ENCODE data around the gene RINL. TPM values are rescaled to one million over a fixed set of nuclear protein-coding genes. Genes with fewer than 3 reads are reported as not detected.

RINL gene
- total and polyA plus RNA-seq, 2 of the 4 experiments (the other 2 are of a cell fraction), result 0.72 to 1.9 TPM

- dilution Hi-C loops (cut with HindIII; ENCODE audit: low sequenced_read_pairs, unreplicated experiment), result no loop called here
- peaks cover 15% of the 10 kb centered on the region for H3K4me1 ChIP-seq (ENCODE audit: control insufficient read depth, insufficient read depth, low read length)
- peak overlapping the region; percentile 71 for H3K9ac ChIP-seq (ENCODE audit: low read depth, low read length)
- H4K8ac ChIP-seq (ENCODE audit: low read depth in 2 of 2, low read length in 2 of 2), result peak overlapping the region; percentile 51 to 94
- H2BK5ac ChIP-seq (ENCODE audit: low read depth, low read length, poor library complexity, severe bottlenecking), result peak overlapping the region; percentile 85
- peak overlapping the region; percentile 86 for H3K4me2 ChIP-seq (ENCODE audit: low read depth, low read length)
- no peak overlapping the region for H2BK20ac ChIP-seq (ENCODE audit: low read depth, low read length)
- peak overlapping the region; percentile 3; the same call in 1 of the 3 replicates for H2BK15ac ChIP-seq (ENCODE audit: low read depth, low read length)
- H2AK5ac ChIP-seq (ENCODE audit: low read depth, low read length), result peak overlapping the region; percentile 99
- H3K4ac ChIP-seq (ENCODE audit: low read depth, low read length), result peak overlapping the region; percentile 84
- H2AFZ ChIP-seq (replicated peaks; ENCODE audit: low read length, poor library complexity), result peak overlapping the region; percentile 94
- peak overlapping the region; percentile 96 for H2AK9ac ChIP-seq (replicated peaks; ENCODE audit: low read depth, low read length, poor library complexity)
- DNase-seq (no peak), ATAC-seq (ENCODE audit: low read depth) (no peak)
- H3K56ac ChIP-seq (ENCODE audit: extremely low read depth, insufficient read depth, low read length), result peak overlapping the region; percentile 74
- peak overlapping the region; percentile 52 for H4K5ac ChIP-seq (ENCODE audit: low read depth, low read length)
- peak overlapping the region; percentile 77 for H2BK120ac ChIP-seq (ENCODE audit: low read depth, low read length)
- H3K14ac ChIP-seq (replicated peaks; ENCODE audit: low read depth, low read length), result peak overlapping the region; percentile 77
- H3K27ac ChIP-seq (ENCODE audit: insufficient read depth, low read length), result peak overlapping the region; percentile 71
- TF ChIP-seq MXI1 (IDR thresholded peaks at IDR 0.05; ENCODE audit: borderline replicate concordance, low read depth, low read length), result no peak
- no peak for TF ChIP-seq CHD1 (IDR thresholded peaks at IDR 0.05; ENCODE audit: low read depth, low read length)
- no peak for TF ChIP-seq RAD21 (IDR thresholded peaks at IDR 0.05; ENCODE audit: low read length)
- H3K23ac ChIP-seq (ENCODE audit: low read depth, low read length), result peak overlapping the region; percentile 84
- BruUV-seq (replicated peaks), result no TSS peak
- peaks cover 30% of the 10 kb centered on the region for H4K20me1 ChIP-seq (ENCODE audit: insufficient read depth, low read length)
- intact Hi-C loops (cut with micrococcal nuclease), result loop anchor here (1.0 kb wide), 2 partner anchors 48 to 79 kb away; partner anchors contain the start of genes MRPS12, NFKBIB, SARS2 and SIRT2
- ChIA-PET POLR2A (ENCODE audit: unreplicated experiment) (no interaction called here), CTCF (interaction anchor here (0.6 kb wide), 1 partner anchor 18 kb away, joined by 3 read pairs; no protein-coding TSS in a partner anchor)
- H4K91ac ChIP-seq (ENCODE audit: insufficient read depth, low read depth, low read length), result peak overlapping the region; percentile 88
- H3K27me3 ChIP-seq (ENCODE audit: control insufficient read depth, insufficient read depth, low read length), result no peaks in the 10 kb centered on the region
- WGBS, 2 experiments (ENCODE audit: extremely low coverage in 2 of 2, insufficient read length in 1 of 2), result 3% methylated on average over 18 of the region's 40 CpGs; no CpG with 5 or more reads in 1 of the 2 experiments
- peaks cover 14% of the 10 kb centered on the region for H3K36me3 ChIP-seq (ENCODE audit: control insufficient read depth, insufficient read depth, low read length)
- peaks cover 9% of the 10 kb centered on the region for H3K9me1 ChIP-seq (ENCODE audit: insufficient read depth, low read length)
- peaks cover 7 to 47% of the 10 kb centered on the region in 2 experiments; a peak in 3 of 4 replicates for H3K79me1 ChIP-seq (ENCODE audit: low read depth in 1 of 2, low read length in 2 of 2)
- H3K18ac ChIP-seq (ENCODE audit: low read depth, low read length), result peak overlapping the region; percentile 58; the same call in 1 of the 2 replicates
- in situ Hi-C loops (cut with MboI; ENCODE audit: low sequenced_read_pairs), result no loop called here
- no peaks in the 10 kb centered on the region for H3K9me3 ChIP-seq (ENCODE audit: control insufficient read depth, insufficient read depth, low read length)
- H3K4me3 ChIP-seq (ENCODE audit: insufficient read depth, low read depth, low read length), result peak overlapping the region; percentile 49
Measured at GRCh38 chr19:38850976-38851621, 27.0 kb downstream of the RINL start.
